Hematopoietic multipotent progenitor cell treated with erythropoietin and hydrocortisone succinate and interleukin-3 and kit ligand, for 8 days (in vitro differentiated cells): ENCODE data around the gene BBLN.
"Not testable (repeated sequence)": the region's sequence is repeated elsewhere in the genome, so short reads cannot be mapped to it uniquely, and the experiment has no call there.

ENCODE experiments used
- DNase-seq: peaks from one replicate; pipeline ENCODE4 v3.0.0-alpha.2; 2015

Gene BBLN

GRCh38 chr9:128164307-128164885, 4.3 kb downstream of the BBLN start:
- no peak for DNase-seq

GRCh38 chr9:128166169-128166568, 6.1 kb downstream of the BBLN start:
- no peak for DNase-seq

GRCh38 chr9:128167209-128167608, 7.1 kb downstream of the BBLN start:
- DNase-seq: no peak

- DNase-seq: peak; percentile 48
These were observed 8.8 kb downstream of the BBLN start for GRCh38 chr9:128168731-128169308.

GRCh38 chr9:128169492-128169891, 9.4 kb downstream of the BBLN start:
- peak; percentile 70 for DNase-seq

- no peak for DNase-seq
These were observed 9.9 kb downstream of the BBLN start for GRCh38 chr9:128169925-128170324.

GRCh38 chr9:128174062-128174461, 14.0 kb downstream of the BBLN start:
- no peak for DNase-seq

GRCh38 chr9:128175102-128175563, 15.1 kb downstream of the BBLN start:
- DNase-seq: no peak

- DNase-seq: no peak
These were observed 15.7 kb downstream of the BBLN start for GRCh38 chr9:128175726-128176125.

GRCh38 chr9:128178806-128179431, 18.9 kb downstream of the BBLN start:
- no peak for DNase-seq

GRCh38 chr9:128180001-128180400, 19.9 kb downstream of the BBLN start:
- no peak for DNase-seq

GRCh38 chr9:128180447-128180846, 20.4 kb downstream of the BBLN start:
- DNase-seq: no peak

- not testable (repeated sequence) for DNase-seq
These were observed 21.4 kb downstream of the BBLN start for GRCh38 chr9:128181480-128181879.

- DNase-seq: no peak
These were observed 23.0 kb downstream of the BBLN start for GRCh38 chr9:128182893-128183588.

GRCh38 chr9:128185979-128186965, 26.2 kb downstream of the BBLN start:
- DNase-seq: no peak

- DNase-seq: no peak
These were observed 27.3 kb downstream of the BBLN start for GRCh38 chr9:128187361-128187760.

- no peak for DNase-seq
These were observed 28.1 kb downstream of the BBLN start for GRCh38 chr9:128188209-128188608.

- no peak for DNase-seq
These were observed 29.9 kb downstream of the BBLN start for GRCh38 chr9:128190013-128190412.

GRCh38 chr9:128190516-128191405, 30.7 kb downstream of the BBLN start:
- no peak for DNase-seq

GRCh38 chr9:128191406-128192046, 31.5 kb downstream of the BBLN start, which contains the start of gene CIZ1:
CIZ1 (minus strand) TSS chr9:128191572; CDS start chr9:128190857, 715 bp downstream.
- DNase-seq: peak; percentile 76
